Neural cell (in vitro differentiated cells): ENCODE measurements around the gene SHISA7. TPM values are rescaled to one million over a fixed set of nuclear protein-coding genes. Genes with fewer than 3 reads are reported as not detected.

ENCODE experiments used
- H2AFZ ChIP-seq: fragments of 200-600, 300-800 bp; sonication (generic), shearing (Covaris generic); 2 replicates; pipeline ENCODE4 v1.6.0; 2014; ENCODE audit warnings: low read depth, mild to moderate bottlenecking, antibody characterized with exemption, low read length, moderate library complexity
- H3F3A ChIP-seq: fragments of 200-600 bp; shearing (Covaris generic); 2 replicates; pipeline ENCODE4 v1.6.1; 2016; ENCODE audit warnings: mild to moderate bottlenecking, moderate library complexity, mixed read lengths, antibody characterized with exemption, low read length; ENCODE audit not compliant: insufficient read depth, poor library complexity, severe bottlenecking
- H3K27ac ChIP-seq: fragments of 200-600, 300-800 bp; sonication (generic), shearing (Covaris generic); 2 replicates; pipeline ENCODE4 v1.5.1; 2014; ENCODE audit warnings: mild to moderate bottlenecking, low read length, moderate library complexity
- H3K27me3 ChIP-seq: fragments of 300-800, 200-600 bp; sonication (generic), shearing (Covaris generic); 2 replicates; pipeline ENCODE4 v1.6.0; 2014; ENCODE audit warnings: mild to moderate bottlenecking, low read depth, low read length, moderate library complexity; ENCODE audit not compliant: insufficient read depth
- H3K36me3 ChIP-seq: fragments of 300-800, 200-600 bp; sonication (generic), shearing (Covaris generic); 2 replicates; pipeline ENCODE4 v1.5.1; 2014; ENCODE audit warnings: mild to moderate bottlenecking, antibody characterized with exemption, low read length, moderate library complexity; ENCODE audit not compliant: insufficient read depth
- H3K4me2 ChIP-seq: fragments of 300-800, 200-600 bp; sonication (generic), shearing (Covaris generic); 2 replicates; pipeline ENCODE4 v1.6.0; 2014; ENCODE audit warnings: mild to moderate bottlenecking, low read length
- H3K4me3 ChIP-seq: fragments of 300-800, 200-600 bp; sonication (generic), shearing (Covaris generic); 2 replicates; pipeline ENCODE4 v1.5.1; 2014; ENCODE audit warnings: mild to moderate bottlenecking, low read length, moderate library complexity
- H3K79me2 ChIP-seq: fragments of 200-600 bp; shearing (Covaris generic); replicated peaks from 2 replicates; pipeline ENCODE4 v1.6.0; 2014; ENCODE audit warnings: mild to moderate bottlenecking, low read length, moderate library complexity; ENCODE audit not compliant: insufficient read depth
- H3K9ac ChIP-seq: fragments of 300-800, 200-600 bp; sonication (generic), shearing (Covaris generic); 2 replicates; pipeline ENCODE4 v1.6.1; 2016; ENCODE audit warnings: mild to moderate bottlenecking, low read length, mixed read lengths
- H3K9me2 ChIP-seq: fragments of 200-600 bp; shearing (Covaris generic); 2 replicates; pipeline ENCODE4 v1.6.1; 2016; ENCODE audit warnings: mild to moderate bottlenecking, low read length, mixed read lengths; ENCODE audit not compliant: insufficient read depth
- H3K9me3 ChIP-seq: fragments of 200-600, 300-800 bp; sonication (generic), shearing (Covaris generic); 2 replicates; pipeline ENCODE4 v1.6.1; 2016; ENCODE audit warnings: mild to moderate bottlenecking, mixed run types, low read length, moderate library complexity, mixed read lengths
- H4K20me1 ChIP-seq: fragments of 200-600 bp; shearing (Covaris generic); 2 replicates; pipeline ENCODE4 v1.6.1; 2016; ENCODE audit warnings: mild to moderate bottlenecking, mixed run types; ENCODE audit not compliant: insufficient read depth
- CTCF ChIP-seq: fragments of 450-650 bp; IDR thresholded peaks from 2 replicates; pipeline ENCODE4 v1.5.1; 2014; ENCODE audit warnings: antibody characterized with exemption, mild to moderate bottlenecking, moderate library complexity; ENCODE audit not compliant: poor library complexity, severe bottlenecking
- EP300 ChIP-seq: fragments of 450-650 bp; conservative IDR thresholded peaks from 2 replicates; pipeline ENCODE4 v1.6.1; 2014; ENCODE audit warnings: antibody characterized with exemption, mild to moderate bottlenecking, moderate library complexity; ENCODE audit not compliant: poor library complexity, severe bottlenecking
- EZH2 ChIP-seq: fragments of 200-600, 300-800 bp; shearing (Covaris generic), sonication (generic); IDR thresholded peaks from 2 replicates; pipeline ENCODE4 v1.6.1; 2014; ENCODE audit warnings: antibody characterized with exemption, low read length, borderline replicate concordance, mild to moderate bottlenecking; ENCODE audit not compliant: insufficient read depth, poor library complexity, severe bottlenecking
- MXI1 ChIP-seq: fragments of 450-650 bp; conservative IDR thresholded peaks from 2 replicates; pipeline ENCODE4 v1.6.1; 2014; ENCODE audit warnings: antibody characterized with exemption, mild to moderate bottlenecking; ENCODE audit not compliant: poor library complexity, severe bottlenecking
- POLR2AphosphoS5 ChIP-seq: IDR thresholded peaks from 2 replicates; pipeline ENCODE4 v1.6.1; 2012
- RAD21 ChIP-seq: fragments of 450-650 bp; conservative IDR thresholded peaks from 2 replicates; pipeline ENCODE4 v1.6.1; 2014; ENCODE audit warnings: antibody characterized with exemption, mild to moderate bottlenecking, moderate library complexity
- REST ChIP-seq: IDR thresholded peaks from 2 replicates; pipeline ENCODE4 v1.6.1; 2012; ENCODE audit warnings: borderline replicate concordance
- SMC3 ChIP-seq: fragments of 450-650 bp; conservative IDR thresholded peaks from 2 replicates; pipeline ENCODE4 v1.6.1; 2014; ENCODE audit warnings: antibody characterized with exemption, mild to moderate bottlenecking, moderate library complexity; ENCODE audit not compliant: poor library complexity
- TAF1 ChIP-seq: IDR thresholded peaks from 2 replicates; pipeline ENCODE4 v1.6.1; 2012; ENCODE audit warnings: low read depth
- polyA minus RNA-seq: library from RNA; depleted of rRNA, polyadenylated mRNA; stranded (reverse); fragments of >200 nt; gene quantifications from 2 replicates; pipeline ENCODE4 v1.2.3, GENCODE V29; 2014
- polyA plus RNA-seq: library from polyadenylated mRNA; depleted of rRNA; stranded (reverse); fragments of >200 nt; gene quantifications from 2 replicates; pipeline ENCODE4 v1.2.3, GENCODE V29; 2014

The SHISA7 gene
- polyA plus RNA-seq: 4.5 and 7.1 TPM in 2 replicates
- polyA minus RNA-seq: 9.5 and 11.8 TPM in 2 replicates

GRCh38 chr19:55443045-55443823 lies at the start of gene SHISA7:
TSS of gene SHISA7 (minus strand) at chr19:55443300. CDS start at chr19:55442863, 437 bp downstream.
- H3F3A ChIP-seq: no peaks in the 10 kb centered on the region
- peak within 1 kb of the TSS; percentile 39 for H3K4me2 ChIP-seq
- H3K36me3 ChIP-seq: no peaks in the 10 kb centered on the region
- peaks cover 67% of the 10 kb centered on the region for H3K27me3 ChIP-seq
- H3K4me3 ChIP-seq: peak within 1 kb of the TSS; percentile 60
- H3K9ac ChIP-seq: peak within 1 kb of the TSS; percentile 55
- H4K20me1 ChIP-seq: peaks cover 6% of the 10 kb centered on the region
- TF ChIP-seq CTCF: peak; percentile 18
- no peak for TF ChIP-seq RAD21
- no peak for TF ChIP-seq SMC3
- TF ChIP-seq MXI1: no peak
- no peak for TF ChIP-seq TAF1
- TF ChIP-seq EZH2: no peak
- no peak within 1 kb of the TSS for H2AFZ ChIP-seq
- H3K27ac ChIP-seq: no peak within 1 kb of the TSS
- no peaks in the 10 kb centered on the region for H3K9me3 ChIP-seq
- no peaks in the 10 kb centered on the region for H3K9me2 ChIP-seq
- H3K79me2 ChIP-seq: no peaks in the 10 kb centered on the region

- no peak overlapping the region for H2AFZ ChIP-seq
- H3K4me2 ChIP-seq: no peak overlapping the region
- no peak overlapping the region for H3K4me3 ChIP-seq
- H3F3A ChIP-seq: no peaks in the 10 kb centered on the region
- H3K79me2 ChIP-seq: no peaks in the 10 kb centered on the region
- H3K36me3 ChIP-seq: no peaks in the 10 kb centered on the region
- no peaks in the 10 kb centered on the region for H3K27me3 ChIP-seq
- no peak overlapping the region for H3K27ac ChIP-seq
- H4K20me1 ChIP-seq: no peaks in the 10 kb centered on the region
- TF ChIP-seq CTCF: no peak
- no peak for TF ChIP-seq REST
- no peak for TF ChIP-seq MXI1
- TF ChIP-seq SMC3: no peak
- no peak for TF ChIP-seq EP300
- no peak for TF ChIP-seq POLR2AphosphoS5
- TF ChIP-seq RAD21: no peak
- TF ChIP-seq TAF1: no peak
- no peak for TF ChIP-seq EZH2
- H3K9ac ChIP-seq: no peak overlapping the region
- H3K9me3 ChIP-seq: no peaks in the 10 kb centered on the region
- H3K9me2 ChIP-seq: no peaks in the 10 kb centered on the region
Measured at GRCh38 chr19:55492362-55492944, 49.4 kb upstream of the SHISA7 start.
